ENCODE measurements around the gene CFAP410. TPM values are rescaled to one million over a fixed set of nuclear protein-coding genes. Genes with fewer than 3 reads are reported as not detected.

Gene CFAP410
- total and polyA plus RNA-seq, 8 donors, result 21.1 to 118 (median 32.8) TPM

DNA sequence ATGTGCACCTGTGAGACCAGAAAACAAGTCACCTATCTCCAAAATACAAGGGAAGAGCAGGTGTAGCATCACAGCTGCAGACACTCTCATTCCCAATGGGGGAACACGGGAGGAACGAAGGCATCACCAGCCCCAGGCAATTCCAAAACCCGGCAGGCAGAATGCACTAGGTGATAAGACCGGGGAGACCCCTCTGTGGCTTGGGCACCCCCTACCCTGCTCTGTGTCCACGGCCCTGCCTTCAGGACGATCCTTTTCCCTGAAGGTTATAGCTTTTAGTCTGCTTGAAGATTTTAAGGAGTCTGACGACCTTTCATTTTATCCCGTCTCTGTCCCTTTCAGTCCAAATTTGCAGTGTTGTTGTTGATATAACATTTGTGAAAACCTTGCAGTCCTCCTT lies 33.4 kb upstream of the CFAP410 start:
- no peak for DNase-seq
- intact Hi-C loops (cut with DNase I; ENCODE audit: low total_unique reads), result no loop called here
- Histone ChIP-seq H3K27ac (no peak overlapping the region), H3K9me3 (no peaks in the 10 kb centered on the region), H3K4me1 (peaks cover 0 to 52% (median 25%) of the 10 kb centered on the region in 4 donors), H3K27me3 (peaks cover 0 to 75% (median 18%) of the 10 kb centered on the region in 3 donors), H3K36me3 (no peaks in the 10 kb centered on the region), H3K4me3 (no peak overlapping the region)
- 71 to 79% (median 75%) methylated on average over 8 of the region's 8 CpGs for WGBS, 5 donors
- TF ChIP-seq POLR2AphosphoS5 (IDR thresholded peaks at IDR 0.05), result no peak
- no peak for TF ChIP-seq POLR2A (IDR thresholded peaks at IDR 0.05)
- TF ChIP-seq, protein P1, sequence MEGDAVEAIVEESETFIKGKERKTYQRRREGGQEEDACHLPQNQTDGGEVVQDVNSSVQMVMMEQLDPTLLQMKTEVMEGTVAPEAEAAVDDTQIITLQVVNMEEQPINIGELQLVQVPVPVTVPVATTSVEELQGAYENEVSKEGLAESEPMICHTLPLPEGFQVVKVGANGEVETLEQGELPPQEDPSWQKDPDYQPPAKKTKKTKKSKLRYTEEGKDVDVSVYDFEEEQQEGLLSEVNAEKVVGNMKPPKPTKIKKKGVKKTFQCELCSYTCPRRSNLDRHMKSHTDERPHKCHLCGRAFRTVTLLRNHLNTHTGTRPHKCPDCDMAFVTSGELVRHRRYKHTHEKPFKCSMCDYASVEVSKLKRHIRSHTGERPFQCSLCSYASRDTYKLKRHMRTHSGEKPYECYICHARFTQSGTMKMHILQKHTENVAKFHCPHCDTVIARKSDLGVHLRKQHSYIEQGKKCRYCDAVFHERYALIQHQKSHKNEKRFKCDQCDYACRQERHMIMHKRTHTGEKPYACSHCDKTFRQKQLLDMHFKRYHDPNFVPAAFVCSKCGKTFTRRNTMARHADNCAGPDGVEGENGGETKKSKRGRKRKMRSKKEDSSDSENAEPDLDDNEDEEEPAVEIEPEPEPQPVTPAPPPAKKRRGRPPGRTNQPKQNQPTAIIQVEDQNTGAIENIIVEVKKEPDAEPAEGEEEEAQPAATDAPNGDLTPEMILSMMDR (IDR thresholded peaks at IDR 0.05), result no peak
- no peak for TF ChIP-seq EP300 (IDR thresholded peaks at IDR 0.05)

DNA sequence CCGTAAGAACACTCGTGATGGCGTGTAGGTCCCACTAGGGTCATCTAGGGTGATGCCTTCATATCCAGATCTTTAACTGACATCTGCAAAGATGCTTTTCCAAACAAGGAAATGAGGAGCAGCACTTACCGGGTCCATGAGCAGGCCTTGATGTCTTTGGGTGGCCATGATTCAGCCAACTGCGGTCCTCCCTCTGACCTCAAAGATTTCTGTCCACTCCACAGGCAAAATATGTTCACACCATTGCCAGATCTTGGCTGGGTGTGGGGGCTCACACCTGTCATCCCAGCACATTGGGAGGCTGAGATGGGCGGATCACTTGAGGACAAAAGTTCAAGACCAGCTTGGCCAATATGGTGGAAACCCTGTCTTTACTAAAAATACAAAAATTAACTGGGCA lies 32.4 kb upstream of the CFAP410 start:
- H3K36me3 ChIP-seq, result no peaks in the 10 kb centered on the region
- no peak overlapping the region for H3K4me3 ChIP-seq
- TF ChIP-seq EP300 (IDR thresholded peaks at IDR 0.05) (no peak), POLR2A (IDR thresholded peaks at IDR 0.05) (no peak), POLR2AphosphoS5 (IDR thresholded peaks at IDR 0.05) (no peak)
- TF ChIP-seq, protein P1 (IDR thresholded peaks at IDR 0.05), result no peak
- intact Hi-C loops (cut with DNase I; ENCODE audit: low total_unique reads), result no loop called here
- no peak for DNase-seq
- WGBS, 5 donors, result 92 to 95% (median 94%) methylated on average over 6 of the region's 6 CpGs
- peaks cover 0 to 45% (median 20%) of the 10 kb centered on the region in 4 donors for H3K4me1 ChIP-seq
- peaks cover 0 to 68% (median 20%) of the 10 kb centered on the region in 3 donors for H3K27me3 ChIP-seq
- H3K9me3 ChIP-seq, result no peaks in the 10 kb centered on the region
- H3K27ac ChIP-seq, result no peak overlapping the region

DNA sequence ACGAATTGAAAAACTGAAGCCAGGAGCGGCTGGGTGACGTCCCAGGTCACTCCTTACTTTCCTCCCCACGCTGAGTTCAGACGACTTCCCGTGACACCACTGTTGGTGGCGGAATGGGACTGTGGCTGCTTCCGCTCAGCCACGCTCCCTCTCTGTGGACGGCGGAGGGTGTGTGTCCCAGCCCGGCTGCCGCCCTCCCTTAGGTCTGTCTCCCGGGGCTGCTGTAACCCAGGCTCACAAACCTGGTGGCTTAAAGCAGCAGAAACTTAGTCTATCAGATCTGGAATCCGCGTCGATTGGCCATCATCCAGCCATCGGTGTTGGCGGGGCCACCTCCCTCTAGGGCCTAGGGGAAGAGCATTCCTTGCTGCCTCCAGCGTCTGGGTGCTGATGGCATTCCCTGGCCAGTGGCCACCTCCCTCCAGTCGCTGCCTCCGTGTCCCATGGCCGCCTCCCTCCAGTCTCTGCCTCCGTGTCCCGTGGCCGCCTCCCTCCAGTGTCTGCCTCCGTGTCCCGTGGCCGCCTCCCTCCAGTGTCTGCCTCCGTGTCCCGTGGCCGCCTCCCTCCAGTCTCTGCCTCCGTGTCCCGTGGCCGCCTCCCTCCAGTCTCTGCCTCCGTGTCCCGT lies 31.7 kb upstream of the CFAP410 start:
- no peak for TF ChIP-seq POLR2AphosphoS5 (IDR thresholded peaks at IDR 0.05)
- no peak for TF ChIP-seq POLR2A (IDR thresholded peaks at IDR 0.05)
- no peak for TF ChIP-seq EP300 (IDR thresholded peaks at IDR 0.05)
- TF ChIP-seq, protein P1 (IDR thresholded peaks at IDR 0.05), result no peak
- Histone ChIP-seq H3K9me3 (no peaks in the 10 kb centered on the region), H3K4me1 (peaks cover 0 to 39% (median 20%) of the 10 kb centered on the region in 4 donors), H3K36me3 (no peaks in the 10 kb centered on the region), H3K4me3 (no peak overlapping the region), H3K27me3 (peaks cover 0 to 67% (median 21%) of the 10 kb centered on the region in 3 donors), H3K27ac (no peak overlapping the region)
- no peak for DNase-seq
- 74 to 87% (median 80%) methylated on average over 21 to 35 of the region's 37 CpGs for WGBS, 5 donors
- intact Hi-C loops (cut with DNase I; ENCODE audit: low total_unique reads), result no loop called here

DNA sequence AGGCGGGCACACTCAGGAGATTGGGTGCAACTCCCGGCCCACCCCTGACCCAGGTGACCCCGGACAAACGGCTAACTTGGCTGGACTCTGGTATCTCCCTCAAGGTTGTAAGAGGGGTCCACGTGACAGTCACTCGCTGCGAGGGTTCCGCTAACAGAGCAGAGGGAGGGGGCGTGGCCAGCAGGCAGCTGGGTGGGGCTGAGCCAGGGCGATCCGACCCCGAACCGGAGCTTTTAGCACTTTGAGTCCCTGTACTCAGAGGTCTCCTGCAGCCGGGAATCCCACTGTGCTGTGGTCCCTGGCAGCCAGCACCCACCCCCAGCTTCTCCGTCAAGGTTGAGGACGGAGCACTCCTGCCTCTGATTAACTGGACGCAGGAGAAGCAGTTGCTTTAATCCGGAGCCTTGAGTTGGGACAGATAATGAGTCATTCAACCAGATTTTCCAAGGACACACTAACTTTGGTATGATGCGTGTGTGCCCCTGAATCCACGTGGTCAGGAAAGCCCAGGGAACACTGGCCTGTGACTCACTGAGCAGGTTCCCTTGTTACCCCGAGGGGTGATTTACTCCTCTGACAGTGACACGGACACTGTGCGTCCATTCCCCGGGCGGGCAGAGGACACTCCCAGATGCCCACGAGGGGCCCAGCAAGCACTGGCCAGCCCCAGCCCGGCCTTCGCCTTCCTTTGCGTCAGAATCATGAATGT lies 31.0 kb upstream of the CFAP410 start:
- peak; percentile 45 to 61 for DNase-seq
- TF ChIP-seq, protein P1 (IDR thresholded peaks at IDR 0.05), result no peak
- TF ChIP-seq POLR2A (IDR thresholded peaks at IDR 0.05), result no peak
- TF ChIP-seq EP300 (IDR thresholded peaks at IDR 0.05), result no peak
- H3K9me3 ChIP-seq, result no peaks in the 10 kb centered on the region
- WGBS, 5 donors, result 21 to 43% (median 33%) methylated on average over 13 to 29 of the region's 29 CpGs
- H3K27ac ChIP-seq, result no peak overlapping the region
- peaks cover 0 to 32% (median 16%) of the 10 kb centered on the region in 4 donors for H3K4me1 ChIP-seq
- H3K36me3 ChIP-seq, result no peaks in the 10 kb centered on the region
- H3K27me3 ChIP-seq, result peaks cover 0 to 67% (median 21%) of the 10 kb centered on the region in 3 donors
- H3K4me3 ChIP-seq, result peak overlapping the region; percentile 22 to 41 (median 23)
- intact Hi-C loops (cut with DNase I; ENCODE audit: low total_unique reads), result no loop called here

Data from stomach (tissue), 9 donors.